ENCODE measurements around the gene ATP1B1.
"Not testable (repeated sequence)": the region's sequence is repeated elsewhere in the genome, so short reads cannot be mapped to it uniquely, and the experiment has no call there.

The ATP1B1 gene

GRCh38 chr1:169144941-169145626 lies 38.6 kb downstream of the ATP1B1 start:
- no peak for DNase-seq

GRCh38 chr1:169146576-169147214 lies 40.2 kb downstream of the ATP1B1 start:
- no peak for DNase-seq

GRCh38 chr1:169148472-169149252 lies 42.2 kb downstream of the ATP1B1 start:
- no peak for DNase-seq

- no peak for DNase-seq
Observed at GRCh38 chr1:169149555-169150286, 43.2 kb downstream of the ATP1B1 start.

- no peak for DNase-seq
Observed at GRCh38 chr1:169150641-169151337, 44.3 kb downstream of the ATP1B1 start.

- no peak for DNase-seq
Observed at GRCh38 chr1:169151338-169151837, 44.9 kb downstream of the ATP1B1 start.

- DNase-seq: no peak
Observed at GRCh38 chr1:169155675-169156074, 49.2 kb downstream of the ATP1B1 start.

- DNase-seq: no peak
Observed at GRCh38 chr1:169156580-169156979, 50.1 kb downstream of the ATP1B1 start.

- DNase-seq: peak; percentile 55
Observed at GRCh38 chr1:169160845-169161495, 54.5 kb downstream of the ATP1B1 start.

- DNase-seq: no peak
Observed at GRCh38 chr1:169161496-169162194, 55.2 kb downstream of the ATP1B1 start.

- DNase-seq: no peak
Observed at GRCh38 chr1:169163059-169163458, 56.6 kb downstream of the ATP1B1 start.

GRCh38 chr1:169175461-169175860 lies 69.0 kb downstream of the ATP1B1 start:
- no peak for DNase-seq

GRCh38 chr1:169179431-169179830 lies 72.9 kb downstream of the ATP1B1 start:
- DNase-seq: not testable (repeated sequence)

- DNase-seq: no peak
Observed at GRCh38 chr1:169180174-169180573, 73.7 kb downstream of the ATP1B1 start.
